HepG2 (cell line): ENCODE data around the gene CNOT10. TPM values are rescaled to one million over a fixed set of nuclear protein-coding genes. Genes with fewer than 3 reads are reported as not detected.

Source experiments
- CREM ChIP-seq, 2 experiments: sonication (generic) in 1 of 2; formaldehyde crosslinking in 1 of 2; IDR thresholded peaks; 2 replicates each; pipeline versions ENCODE4 v1.4.0 to v1.6.1; 2016 to 2020; ENCODE audit warnings: antibody characterized with exemption in 1 of 2, mild to moderate bottlenecking in 1 of 2, missing genetic modification reagents in 1 of 2
- ETV5 ChIP-seq: IDR thresholded peaks from 2 replicates; pipeline ENCODE4 v1.6.1; 2018; ENCODE audit warnings: missing biosample characterization, missing genetic modification reagents, inconsistent platforms, borderline replicate concordance
- FOXA1 ChIP-seq, 2 experiments: fragments of 450-650 bp in 1 of 2; sonication (generic) in 1 of 2; formaldehyde crosslinking in 1 of 2; IDR thresholded peaks; 2 replicates each; pipeline versions ENCODE4 v1.4.0 to v1.6.1; 2016 to 2020; ENCODE audit warnings: missing genetic modification reagents in 1 of 2
- FOXO1 ChIP-seq: sonication (generic); formaldehyde crosslinking; IDR thresholded peaks from 2 replicates; pipeline ENCODE4 v1.4.0; 2020; ENCODE audit warnings: missing genetic modification reagents
- GATAD2A ChIP-seq: IDR thresholded peaks from 2 replicates; pipeline ENCODE4 v1.6.1; 2016
- IKZF4 ChIP-seq: sonication (generic); formaldehyde crosslinking; IDR thresholded peaks from 2 replicates; pipeline ENCODE4 v1.5.1; 2020; ENCODE audit warnings: borderline replicate concordance, mild to moderate bottlenecking, low read depth, missing genetic modification reagents; ENCODE audit errors: not compliant biosample characterization
- KDM6A ChIP-seq: IDR thresholded peaks from 2 replicates; pipeline ENCODE4 v1.6.1; 2016; ENCODE audit warnings: low read depth
- MIXL1 ChIP-seq: IDR thresholded peaks from 2 replicates; pipeline ENCODE4 v1.6.1; 2016
- MTF2 ChIP-seq: sonication (generic); formaldehyde crosslinking; IDR thresholded peaks from 2 replicates; pipeline ENCODE4 v1.5.0; 2020; ENCODE audit warnings: missing genetic modification reagents, borderline replicate concordance
- TEAD3 ChIP-seq: optimal IDR thresholded peaks from 2 replicates; pipeline ENCODE3; 2016; ENCODE audit warnings: borderline replicate concordance
- ZIK1 ChIP-seq: sonication (generic); formaldehyde crosslinking; IDR thresholded peaks from 2 replicates; pipeline ENCODE4 v1.5.0; 2020; ENCODE audit warnings: mild to moderate bottlenecking, low read depth, missing genetic modification reagents, borderline replicate concordance
- ZMYM3 ChIP-seq: sonication (generic); formaldehyde crosslinking; IDR thresholded peaks from 2 replicates; pipeline ENCODE4 v1.5.1; 2020; ENCODE audit warnings: mild to moderate bottlenecking, missing genetic modification reagents
- ZNF256 ChIP-seq: sonication (generic); formaldehyde crosslinking; conservative IDR thresholded peaks from 2 replicates; pipeline ENCODE4 v1.4.0; 2020; ENCODE audit warnings: missing genetic modification reagents
- ZSCAN31 ChIP-seq: sonication (generic); formaldehyde crosslinking; IDR thresholded peaks from 2 replicates; pipeline ENCODE4 v1.5.0; 2020; ENCODE audit warnings: low read depth, mild to moderate bottlenecking, missing genetic modification reagents
- polyA plus RNA-seq, 8 experiments: library from polyadenylated mRNA; depleted of rRNA in 3 of 8; stranded (reverse) in 7 of 8; unstranded in 1 of 8; fragments of >200 nt; fragmentation: Illumina TruSeq in 4 of 8; extraction: Trizol in 4 of 8; gene quantifications; 2 replicates each; pipeline versions ENCODE4 v1.2.1 to v1.2.3, GENCODE V29; 2011 to 2016; ENCODE audit warnings: low read depth in 4 of 8, missing spikeins in 1 of 8, mixed read lengths in 1 of 8; ENCODE audit not compliant: insufficient read depth in 1 of 8
- total RNA-seq, 5 experiments: library from RNA; depleted of rRNA; stranded (reverse); fragments of >200 nt; fragmentation: Illumina TruSeq; extraction: Trizol; gene quantifications; 2 replicates each; pipeline ENCODE4 v1.2.3, GENCODE V29; 2016; ENCODE audit warnings: low read depth in 1 of 5
- TF ChIP-seq, protein P1 (sequence below): sonication (generic); formaldehyde crosslinking; IDR thresholded peaks from 2 replicates; pipeline ENCODE4 v1.5.0; 2020; ENCODE audit warnings: mild to moderate bottlenecking, missing genetic modification reagents, borderline replicate concordance
- TF ChIP-seq, protein P2 (sequence below): sonication (generic); formaldehyde crosslinking; IDR thresholded peaks from 2 replicates; pipeline ENCODE4 v1.9.0; 2021; ENCODE audit warnings: missing genetic modification reagents, borderline replicate concordance
- TF ChIP-seq, protein P3 (sequence below): IDR thresholded peaks from 2 replicates; pipeline ENCODE4 v1.6.1; 2016; ENCODE audit warnings: missing compliant biosample characterization, missing genetic modification reagents, borderline replicate concordance
- TF ChIP-seq, protein P4 (sequence below): sonication (generic); formaldehyde crosslinking; IDR thresholded peaks from 2 replicates; pipeline ENCODE4 v1.8.0; 2022; ENCODE audit warnings: missing genetic modification reagents, low read depth, mild to moderate bottlenecking, borderline replicate concordance
- TF ChIP-seq, protein P5 (sequence below): sonication (generic); formaldehyde crosslinking; IDR thresholded peaks from 2 replicates; pipeline ENCODE4 v1.4.0; 2020; ENCODE audit warnings: missing genetic modification reagents

CNOT10 gene
- total and polyA plus RNA-seq, 2 of the 13 experiments (the other 11 are each of a cell fraction or from before 2014, with no cell fraction given) = 21.2 to 34.1 TPM

DNA sequence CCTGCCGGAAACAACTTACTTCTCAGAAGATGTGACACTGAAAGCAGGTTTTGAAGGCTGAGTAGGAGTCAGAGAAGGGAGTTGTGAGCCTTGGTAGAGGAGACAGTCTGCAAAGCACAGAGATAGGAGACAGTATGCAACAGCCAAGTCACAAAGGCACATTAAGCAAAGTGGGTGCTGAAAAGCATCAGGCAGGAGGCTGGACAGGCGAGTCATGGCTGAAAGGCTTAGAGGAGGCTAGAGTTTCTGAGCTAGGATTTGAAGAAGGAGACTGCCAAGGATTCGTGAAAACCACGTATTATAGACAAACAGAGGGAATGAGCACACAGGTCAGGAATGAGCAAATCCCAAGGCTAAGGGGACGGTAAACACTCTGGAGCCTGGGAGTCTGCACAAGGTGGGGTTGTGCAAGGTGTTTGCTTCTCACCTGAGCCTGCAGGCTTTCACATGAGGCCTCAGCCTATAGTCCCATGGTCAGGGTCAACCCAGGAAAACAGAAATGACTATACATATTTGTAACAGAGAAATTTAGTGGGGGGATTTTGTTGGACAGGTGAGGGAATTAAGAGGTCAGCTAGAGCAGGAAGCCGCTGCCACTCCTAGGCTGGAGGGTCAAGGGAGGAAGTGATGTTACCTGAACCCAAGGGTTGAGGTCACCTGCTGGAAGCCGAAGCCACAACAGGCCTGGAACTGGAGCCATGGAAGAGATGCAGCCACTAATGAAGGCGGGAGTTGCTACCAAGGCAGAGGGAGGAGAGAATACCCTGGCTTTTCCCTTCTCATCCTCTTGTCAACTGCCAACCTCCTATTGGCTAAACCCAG, 109.7 kb downstream of the CNOT10 start (continued):
- TF ChIP-seq CREM (IDR thresholded peaks at IDR 0.05) (peak; percentile 81), CREM (CRISPR knock-in tag; IDR thresholded peaks at IDR 0.05) (no peak), ZMYM3 (CRISPR knock-in tag) (peak; percentile 44), ZIK1 (CRISPR knock-in tag) (no peak), KDM6A (peak; percentile 66), GATAD2A (peak; percentile 93), ZSCAN31 (CRISPR knock-in tag) (peak; percentile 73), FOXO1 (CRISPR knock-in tag) (peak; percentile 93), MTF2 (no peak), FOXA1 (IDR thresholded peaks at IDR 0.05) (no peak), FOXA1 (CRISPR knock-in tag; IDR thresholded peaks at IDR 0.05) (peak; percentile 82), ZNF256 (CRISPR knock-in tag) (no peak), IKZF4 (CRISPR knock-in tag) (peak; percentile 48), ETV5 (CRISPR knock-in tag) (peak; percentile 55; the same call in 1 of the 2 replicates), TEAD3 (CRISPR knock-in tag) (peak; percentile 82), MIXL1 (peak; percentile 38)
- TF ChIP-seq, protein P1, sequence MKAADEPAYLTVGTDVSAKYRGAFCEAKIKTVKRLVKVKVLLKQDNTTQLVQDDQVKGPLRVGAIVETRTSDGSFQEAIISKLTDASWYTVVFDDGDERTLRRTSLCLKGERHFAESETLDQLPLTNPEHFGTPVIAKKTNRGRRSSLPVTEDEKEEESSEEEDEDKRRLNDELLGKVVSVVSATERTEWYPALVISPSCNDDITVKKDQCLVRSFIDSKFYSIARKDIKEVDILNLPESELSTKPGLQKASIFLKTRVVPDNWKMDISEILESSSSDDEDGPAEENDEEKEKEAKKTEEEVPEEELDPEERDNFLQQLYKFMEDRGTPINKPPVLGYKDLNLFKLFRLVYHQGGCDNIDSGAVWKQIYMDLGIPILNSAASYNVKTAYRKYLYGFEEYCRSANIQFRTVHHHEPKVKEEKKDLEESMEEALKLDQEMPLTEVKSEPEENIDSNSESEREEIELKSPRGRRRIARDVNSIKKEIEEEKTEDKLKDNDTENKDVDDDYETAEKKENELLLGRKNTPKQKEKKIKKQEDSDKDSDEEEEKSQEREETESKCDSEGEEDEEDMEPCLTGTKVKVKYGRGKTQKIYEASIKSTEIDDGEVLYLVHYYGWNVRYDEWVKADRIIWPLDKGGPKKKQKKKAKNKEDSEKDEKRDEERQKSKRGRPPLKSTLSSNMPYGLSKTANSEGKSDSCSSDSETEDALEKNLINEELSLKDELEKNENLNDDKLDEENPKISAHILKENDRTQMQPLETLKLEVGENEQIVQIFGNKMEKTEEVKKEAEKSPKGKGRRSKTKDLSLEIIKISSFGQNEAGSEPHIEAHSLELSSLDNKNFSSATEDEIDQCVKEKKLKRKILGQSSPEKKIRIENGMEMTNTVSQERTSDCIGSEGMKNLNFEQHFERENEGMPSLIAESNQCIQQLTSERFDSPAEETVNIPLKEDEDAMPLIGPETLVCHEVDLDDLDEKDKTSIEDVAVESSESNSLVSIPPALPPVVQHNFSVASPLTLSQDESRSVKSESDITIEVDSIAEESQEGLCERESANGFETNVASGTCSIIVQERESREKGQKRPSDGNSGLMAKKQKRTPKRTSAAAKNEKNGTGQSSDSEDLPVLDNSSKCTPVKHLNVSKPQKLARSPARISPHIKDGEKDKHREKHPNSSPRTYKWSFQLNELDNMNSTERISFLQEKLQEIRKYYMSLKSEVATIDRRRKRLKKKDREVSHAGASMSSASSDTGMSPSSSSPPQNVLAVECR (CRISPR knock-in tag) = peak; percentile 72; the same call in 1 of the 2 replicates
- TF ChIP-seq, protein P2, sequence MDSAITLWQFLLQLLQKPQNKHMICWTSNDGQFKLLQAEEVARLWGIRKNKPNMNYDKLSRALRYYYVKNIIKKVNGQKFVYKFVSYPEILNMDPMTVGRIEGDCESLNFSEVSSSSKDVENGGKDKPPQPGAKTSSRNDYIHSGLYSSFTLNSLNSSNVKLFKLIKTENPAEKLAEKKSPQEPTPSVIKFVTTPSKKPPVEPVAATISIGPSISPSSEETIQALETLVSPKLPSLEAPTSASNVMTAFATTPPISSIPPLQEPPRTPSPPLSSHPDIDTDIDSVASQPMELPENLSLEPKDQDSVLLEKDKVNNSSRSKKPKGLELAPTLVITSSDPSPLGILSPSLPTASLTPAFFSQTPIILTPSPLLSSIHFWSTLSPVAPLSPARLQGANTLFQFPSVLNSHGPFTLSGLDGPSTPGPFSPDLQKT (CRISPR knock-in tag) = no peak
- TF ChIP-seq, protein P3, sequence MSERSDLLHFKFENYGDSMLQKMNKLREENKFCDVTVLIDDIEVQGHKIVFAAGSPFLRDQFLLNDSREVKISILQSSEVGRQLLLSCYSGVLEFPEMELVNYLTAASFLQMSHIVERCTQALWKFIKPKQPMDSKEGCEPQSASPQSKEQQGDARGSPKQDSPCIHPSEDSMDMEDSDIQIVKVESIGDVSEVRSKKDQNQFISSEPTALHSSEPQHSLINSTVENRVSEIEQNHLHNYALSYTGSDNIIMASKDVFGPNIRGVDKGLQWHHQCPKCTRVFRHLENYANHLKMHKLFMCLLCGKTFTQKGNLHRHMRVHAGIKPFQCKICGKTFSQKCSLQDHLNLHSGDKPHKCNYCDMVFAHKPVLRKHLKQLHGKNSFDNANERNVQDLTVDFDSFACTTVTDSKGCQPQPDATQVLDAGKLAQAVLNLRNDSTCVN (CRISPR knock-in tag) = 0 out of 2 replicates have a peak, but pooled peaks have one; percentile 60
- TF ChIP-seq, protein P4, sequence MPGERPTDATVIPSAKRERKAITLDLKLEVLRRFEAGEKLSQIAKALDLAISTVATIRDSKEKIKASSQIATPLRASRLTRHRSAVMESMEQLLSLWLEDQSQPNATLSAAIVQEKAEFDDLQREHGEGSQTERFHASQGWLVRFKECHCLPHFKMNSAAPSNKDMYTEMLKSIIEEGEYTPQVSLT = no peak
- TF ChIP-seq, protein P5, sequence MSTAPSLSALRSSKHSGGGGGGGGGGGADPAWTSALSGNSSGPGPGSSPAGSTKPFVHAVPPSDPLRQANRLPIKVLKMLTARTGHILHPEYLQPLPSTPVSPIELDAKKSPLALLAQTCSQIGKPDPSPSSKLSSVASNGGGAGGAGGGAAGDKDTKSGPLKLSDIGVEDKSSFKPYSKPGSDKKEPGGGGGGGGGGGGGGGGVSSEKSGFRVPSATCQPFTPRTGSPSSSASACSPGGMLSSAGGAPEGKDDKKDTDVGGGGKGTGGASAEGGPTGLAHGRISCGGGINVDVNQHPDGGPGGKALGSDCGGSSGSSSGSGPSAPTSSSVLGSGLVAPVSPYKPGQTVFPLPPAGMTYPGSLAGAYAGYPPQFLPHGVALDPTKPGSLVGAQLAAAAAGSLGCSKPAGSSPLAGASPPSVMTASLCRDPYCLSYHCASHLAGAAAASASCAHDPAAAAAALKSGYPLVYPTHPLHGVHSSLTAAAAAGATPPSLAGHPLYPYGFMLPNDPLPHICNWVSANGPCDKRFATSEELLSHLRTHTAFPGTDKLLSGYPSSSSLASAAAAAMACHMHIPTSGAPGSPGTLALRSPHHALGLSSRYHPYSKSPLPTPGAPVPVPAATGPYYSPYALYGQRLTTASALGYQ (CRISPR knock-in tag) = peak; percentile 83
